CD4-positive, alpha-beta T cell treated with Interleukin-6 for 4 hours (primary cell): ENCODE data around the gene LRRC27.
"Not testable (repeated sequence)": the region's sequence is repeated elsewhere in the genome, so short reads cannot be mapped to it uniquely, and the experiment has no call there.

Source experiments
- DNase-seq: peaks from one replicate; pipeline ENCODE4 v3.0.0-alpha.2; 2020; ENCODE audit warnings: mixed read lengths

The LRRC27 gene

DNA sequence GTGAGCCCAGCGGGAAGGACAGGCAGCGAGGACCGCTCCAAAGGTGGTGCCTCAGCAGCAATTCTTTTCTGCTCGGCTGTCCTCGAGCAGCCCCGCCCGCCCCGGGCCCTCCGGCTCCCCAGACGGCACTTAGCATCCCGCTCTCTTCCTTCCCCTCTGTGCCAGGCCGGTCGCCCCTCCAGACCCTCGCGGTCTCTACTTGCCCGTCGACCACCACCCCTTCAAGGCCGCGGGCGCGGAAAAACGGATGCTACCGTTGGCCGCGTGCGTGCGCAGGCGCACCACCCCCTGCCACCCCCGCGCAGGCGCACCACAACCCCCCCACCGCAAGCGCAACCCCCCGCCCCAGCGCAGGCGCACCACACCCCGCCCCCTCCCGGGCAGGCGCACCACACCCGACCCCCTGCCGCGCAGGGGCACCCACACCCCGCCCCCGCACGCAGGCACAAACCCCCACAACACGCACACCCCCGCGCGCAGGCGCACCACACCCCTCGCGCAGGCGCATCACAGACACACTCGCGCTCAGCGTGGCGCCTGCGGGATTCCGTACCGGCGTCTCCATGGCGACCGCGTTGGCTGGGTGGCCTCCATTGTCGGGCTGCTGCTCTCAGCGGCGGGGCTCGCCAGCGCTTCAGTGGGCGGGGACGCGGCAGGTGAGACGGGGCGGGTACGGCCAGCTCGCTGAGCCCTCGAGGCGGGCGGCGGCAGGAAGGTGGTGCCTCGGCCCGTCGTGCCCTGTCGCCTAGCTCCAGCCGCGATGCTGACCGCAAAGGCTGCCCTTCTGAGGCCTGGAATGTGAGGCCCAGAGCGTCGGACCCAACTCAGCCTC, at the start of gene LRRC27:
Gene LRRC27 (plus strand): TSS at position 593 of the 832 bp plus-strand sequence. CDS start 1,332 bp downstream, outside the sequence.
- DNase-seq = peak; percentile 100

DNA sequence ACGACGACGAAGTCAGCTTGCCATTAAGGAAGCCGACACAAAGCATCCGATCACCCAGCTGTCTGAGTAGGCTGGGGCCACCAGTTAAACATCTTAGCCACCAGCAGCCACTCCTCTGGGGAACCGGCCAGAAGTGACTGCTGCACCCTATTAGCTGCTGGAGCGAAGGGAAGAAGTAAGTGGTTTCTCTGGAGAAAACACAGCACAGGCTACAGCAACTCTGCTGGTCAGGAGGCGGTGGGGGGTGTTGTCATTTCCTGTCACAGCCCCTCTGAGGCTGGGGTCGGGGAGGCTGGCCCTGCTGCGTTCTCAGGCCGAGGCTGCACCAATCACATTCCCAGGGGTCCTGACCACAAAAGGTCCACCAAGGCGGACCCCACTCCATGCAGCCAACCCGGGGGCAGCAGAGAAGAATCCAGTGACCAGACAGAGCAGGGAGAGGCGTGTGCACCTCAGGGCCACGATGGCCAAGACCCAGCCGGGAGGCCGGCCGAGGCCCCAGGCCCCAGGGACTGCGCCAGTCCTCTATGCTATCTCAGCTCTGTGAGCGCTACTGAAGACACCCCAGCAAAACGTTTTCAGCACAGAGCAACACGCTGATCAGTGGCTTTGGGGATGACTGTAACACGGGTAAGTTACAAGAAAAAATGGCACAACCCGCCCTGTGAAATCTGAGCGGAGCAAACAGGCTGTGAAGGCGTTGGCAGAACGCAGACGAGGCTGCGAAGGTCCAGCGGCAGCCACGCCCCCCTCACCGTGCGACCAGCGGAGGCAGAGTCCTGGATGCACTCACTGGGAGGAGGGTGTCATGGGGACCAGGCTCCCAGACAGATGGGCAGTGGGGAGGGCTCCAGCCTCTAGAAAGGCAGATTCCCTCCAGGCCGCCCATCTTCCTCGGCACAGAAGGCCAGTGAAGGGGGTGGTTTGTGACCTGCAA, 49.1 kb upstream of the LRRC27 start:
- no peak for DNase-seq

DNA sequence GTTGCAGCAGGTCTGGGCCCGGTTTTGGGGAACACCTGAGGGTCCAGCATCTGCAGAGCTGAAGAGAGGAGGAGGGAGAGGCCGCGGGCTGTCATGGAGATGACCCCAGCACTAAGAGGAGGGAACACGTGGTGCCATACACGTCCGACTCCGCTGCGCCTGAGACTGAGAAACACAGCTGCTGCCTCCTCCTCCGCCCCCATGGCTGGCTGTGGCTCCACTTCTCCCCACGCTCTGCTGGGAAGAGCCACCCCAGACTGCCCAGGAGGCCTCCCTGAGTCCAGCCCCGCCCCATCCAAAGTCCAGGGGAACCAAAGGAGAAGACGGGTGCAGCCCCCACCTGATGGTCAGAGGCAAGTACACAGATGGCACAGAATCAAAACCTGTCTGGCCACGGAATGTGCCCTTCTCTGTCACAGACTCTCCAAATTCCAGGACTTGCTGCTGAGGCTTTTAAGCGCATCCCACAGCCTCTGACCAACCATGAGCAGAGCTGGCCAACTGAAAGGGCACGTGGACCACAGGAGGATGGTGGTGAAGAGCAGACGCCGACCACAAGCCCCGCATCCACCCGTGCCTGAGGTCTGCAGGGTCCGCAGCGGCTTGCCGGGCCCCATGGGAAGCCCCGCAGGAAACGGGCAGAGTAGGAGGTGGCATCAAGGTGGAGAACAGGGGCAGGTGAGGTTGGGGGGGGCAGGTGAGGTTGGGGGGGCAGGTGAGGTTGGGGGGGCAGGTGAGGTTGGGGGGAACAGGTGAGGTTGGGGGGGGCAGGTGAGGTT, 48.2 kb upstream of the LRRC27 start:
- no peak for DNase-seq

DNA sequence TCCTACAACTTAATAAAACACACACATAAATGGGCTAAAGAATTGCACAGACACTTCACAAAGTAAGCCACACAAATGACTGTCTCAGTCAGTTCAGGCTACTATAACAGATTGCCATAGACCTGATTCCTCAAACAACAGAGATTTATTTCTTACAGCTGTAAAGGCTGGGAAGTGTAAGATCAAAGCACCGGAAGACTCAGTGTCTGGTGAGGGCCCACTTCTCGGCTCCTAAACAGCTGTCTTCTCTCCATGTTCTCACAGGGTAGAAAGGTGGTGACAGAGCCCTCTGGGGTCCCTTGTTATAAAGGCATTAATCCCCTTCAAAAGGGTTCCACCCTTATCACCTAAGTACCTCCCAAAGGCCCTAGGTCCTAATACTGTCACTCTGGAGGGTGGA, 42.6 kb upstream of the LRRC27 start:
- no peak for DNase-seq

DNA sequence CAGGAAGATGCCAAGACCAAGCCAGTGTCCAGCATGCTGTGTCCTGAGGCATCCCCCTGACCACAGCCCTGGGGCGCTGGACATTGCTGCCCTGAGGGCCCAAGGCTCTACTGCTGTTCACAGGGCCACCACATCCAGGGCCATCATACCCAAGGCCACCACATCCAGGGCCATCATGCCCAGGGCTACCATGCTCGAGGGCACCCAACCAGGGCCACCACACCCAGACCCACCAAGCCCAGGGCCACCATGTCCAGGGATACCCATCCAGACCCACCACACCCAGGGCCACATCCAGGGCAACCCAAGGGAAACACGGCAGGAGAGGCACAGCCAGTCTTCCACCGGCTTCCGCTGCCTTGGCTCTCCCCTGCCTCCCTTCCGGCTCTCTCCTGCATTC, 41.4 kb upstream of the LRRC27 start:
- DNase-seq = no peak

DNA sequence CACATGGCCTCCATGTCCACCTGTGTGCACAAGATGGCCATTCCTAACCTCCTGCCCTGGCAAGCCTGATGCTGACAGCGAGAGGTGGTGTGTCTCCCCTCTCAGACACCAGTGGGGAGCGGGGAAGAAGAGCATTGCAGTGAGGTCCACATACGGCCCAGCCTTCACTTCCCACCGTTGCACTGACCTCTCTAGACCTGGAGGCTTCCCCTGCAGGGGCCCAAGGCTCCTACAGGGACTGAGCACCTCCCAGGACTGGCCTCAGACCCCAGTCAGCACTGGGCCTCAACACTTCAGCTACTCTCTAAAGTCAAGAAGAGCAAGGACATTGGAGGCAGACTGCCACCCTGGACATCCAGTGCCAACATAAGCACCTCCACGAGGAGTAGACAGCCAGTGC, 40.2 kb upstream of the LRRC27 start:
- DNase-seq = no peak

DNA sequence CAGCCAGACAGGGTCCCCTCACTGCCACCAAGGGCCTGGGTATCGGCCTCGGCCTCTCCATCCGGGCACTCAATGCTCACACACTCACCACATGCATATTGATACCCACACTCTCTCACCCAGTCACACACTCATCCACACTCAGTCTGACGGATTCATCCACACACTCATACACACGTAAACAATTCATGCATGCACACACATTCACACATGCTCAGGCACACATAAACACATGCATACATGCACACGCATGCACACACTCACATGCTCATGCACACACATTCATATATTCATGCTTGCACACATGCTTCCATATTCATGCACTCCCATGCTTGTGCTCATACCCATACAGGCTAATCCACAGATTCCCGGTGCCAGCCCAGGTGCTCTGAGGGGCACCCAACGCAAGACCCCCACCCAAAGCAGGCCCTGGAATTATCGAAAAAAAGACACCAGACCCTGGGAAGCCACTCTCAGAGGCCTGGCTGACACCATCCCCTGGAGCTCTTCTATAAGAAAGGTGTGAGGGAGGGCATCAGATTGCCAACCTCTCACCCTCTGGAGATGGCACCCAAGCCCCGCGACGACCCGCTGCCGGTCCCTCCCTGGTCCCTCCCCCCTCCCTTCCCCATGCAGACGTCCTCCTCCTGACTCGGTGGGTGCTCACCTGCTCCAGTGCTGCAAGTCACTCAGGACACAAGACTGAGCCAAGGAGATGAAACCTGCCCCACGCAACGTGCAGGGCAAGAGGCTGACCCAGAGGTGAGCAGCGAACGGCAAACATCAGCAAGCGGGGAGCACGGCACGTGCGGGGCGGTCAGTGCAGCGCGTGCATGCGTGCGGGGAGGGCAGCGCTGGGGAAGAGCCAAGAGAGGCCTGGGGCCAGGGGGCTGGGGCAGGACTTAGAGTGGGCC, 39.4 kb upstream of the LRRC27 start:
- no peak for DNase-seq

DNA sequence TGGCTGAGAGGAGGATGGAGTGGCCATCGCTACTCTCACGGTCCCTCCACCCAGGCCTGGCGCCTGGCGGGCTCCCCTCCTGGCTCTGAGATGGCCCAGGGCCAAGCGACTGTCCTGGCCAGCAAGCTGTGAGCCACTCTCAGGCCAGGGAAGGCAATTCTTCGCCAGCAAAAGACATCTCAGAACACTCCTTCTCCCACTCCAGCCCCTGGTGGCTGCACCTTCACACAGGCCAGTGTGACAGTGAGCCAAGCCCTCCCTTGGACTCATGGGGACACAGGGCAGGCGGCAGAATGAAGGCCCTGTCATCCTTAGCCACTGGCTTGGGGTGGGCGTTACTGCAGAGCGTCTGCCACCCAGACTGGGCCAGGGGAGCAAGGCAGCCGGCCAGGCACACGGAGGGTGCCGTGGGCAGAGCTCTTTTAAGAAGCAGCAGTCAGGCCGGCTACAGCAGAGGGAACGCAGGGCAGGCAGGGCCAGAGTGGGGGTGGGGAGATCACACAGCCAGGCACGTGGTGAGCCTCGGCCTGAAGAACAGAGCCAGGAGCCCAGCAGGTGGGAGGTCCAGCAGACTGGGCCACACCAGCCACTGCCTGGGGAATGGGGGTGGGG, 38.7 kb upstream of the LRRC27 start:
- no peak for DNase-seq

DNA sequence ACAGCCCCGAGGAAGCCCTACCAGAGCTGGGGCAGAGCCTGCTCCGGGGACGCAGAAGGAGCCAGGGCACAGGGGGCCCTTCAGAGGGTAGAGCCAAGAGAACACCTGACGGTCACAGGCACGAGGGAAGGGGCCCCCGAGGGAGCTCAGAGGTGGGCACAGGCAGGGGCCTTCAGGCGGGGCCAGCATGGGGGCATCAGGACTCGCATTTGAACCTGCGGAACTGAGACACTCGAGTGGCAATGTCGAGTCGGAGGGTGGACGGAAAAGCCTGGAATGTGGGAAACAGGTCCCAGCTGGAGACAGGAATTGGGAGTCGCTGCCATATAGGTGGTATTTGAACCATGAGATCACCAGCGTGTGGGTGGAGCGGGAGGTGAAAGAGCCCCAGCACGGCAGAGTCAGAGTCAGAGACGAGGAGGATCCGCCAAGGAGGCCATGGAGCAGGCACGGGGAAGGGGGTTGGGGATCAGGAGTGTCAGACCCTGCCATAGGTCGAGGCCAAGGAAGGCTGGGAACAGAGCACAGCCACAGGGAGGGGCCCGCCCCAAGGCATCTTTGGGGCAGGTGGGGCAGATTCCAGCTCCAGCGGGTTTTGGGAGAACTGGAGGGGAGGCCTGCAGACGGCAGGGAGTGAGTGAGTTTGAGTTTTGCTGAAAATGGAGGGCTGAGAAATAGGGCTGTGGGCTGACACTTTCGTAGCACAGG, 38.0 kb upstream of the LRRC27 start:
- no peak for DNase-seq

DNA sequence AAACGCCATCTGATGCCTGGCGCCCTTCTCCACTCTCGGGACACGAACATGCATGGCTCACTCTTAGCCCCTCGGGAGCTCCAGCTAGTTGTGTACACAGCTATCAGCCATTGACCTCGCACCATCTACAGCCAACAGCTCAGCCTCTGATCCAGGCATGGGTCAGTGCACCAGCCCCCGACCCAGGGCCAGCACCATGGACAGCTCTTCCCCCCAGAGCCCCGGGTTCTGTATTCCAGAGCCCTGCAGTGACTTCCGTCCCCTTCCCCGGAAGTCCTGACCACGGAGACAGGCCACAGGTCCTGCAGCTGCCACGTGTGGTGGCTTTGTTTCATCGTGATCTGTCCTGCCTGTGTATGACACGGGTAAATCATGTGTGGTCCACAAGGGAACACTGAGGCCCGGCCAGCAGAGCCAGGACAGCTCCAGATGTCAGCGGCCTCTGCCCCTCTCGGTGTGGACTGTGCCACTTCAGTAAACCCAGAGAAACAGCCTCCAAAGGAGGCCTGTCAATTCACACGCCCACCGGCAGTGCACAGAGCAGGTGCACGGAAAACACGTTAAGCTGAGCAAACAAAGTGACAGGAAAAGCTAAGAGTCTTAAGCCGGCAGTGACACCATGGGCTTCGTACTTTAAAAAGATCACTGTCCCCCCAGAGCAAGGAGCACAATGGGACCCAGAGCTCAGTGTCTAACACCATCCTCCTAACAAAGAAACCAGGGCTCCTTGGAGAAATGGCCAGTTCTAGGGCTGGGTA, 37.3 kb upstream of the LRRC27 start:
- DNase-seq = no peak

DNA sequence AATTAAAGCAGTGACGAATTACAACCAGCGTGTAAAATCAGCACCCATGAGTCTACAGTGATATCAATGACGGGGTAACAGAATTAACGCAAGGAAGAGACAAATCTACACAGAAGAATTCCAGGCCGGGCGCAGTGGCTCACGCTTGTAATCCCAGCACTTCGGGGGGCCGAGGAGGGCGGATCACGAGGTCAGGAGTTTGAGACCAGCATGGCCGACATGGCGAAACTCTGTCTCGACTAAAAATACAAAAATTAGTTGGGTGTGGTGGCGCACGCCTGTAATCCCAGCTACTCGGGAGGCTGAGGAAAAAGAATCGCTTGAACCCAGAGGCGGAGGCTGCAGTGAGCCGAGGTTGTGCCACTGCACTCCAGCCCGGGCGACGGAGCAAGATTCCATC, 36.5 kb upstream of the LRRC27 start:
- DNase-seq = not testable (repeated sequence)

DNA sequence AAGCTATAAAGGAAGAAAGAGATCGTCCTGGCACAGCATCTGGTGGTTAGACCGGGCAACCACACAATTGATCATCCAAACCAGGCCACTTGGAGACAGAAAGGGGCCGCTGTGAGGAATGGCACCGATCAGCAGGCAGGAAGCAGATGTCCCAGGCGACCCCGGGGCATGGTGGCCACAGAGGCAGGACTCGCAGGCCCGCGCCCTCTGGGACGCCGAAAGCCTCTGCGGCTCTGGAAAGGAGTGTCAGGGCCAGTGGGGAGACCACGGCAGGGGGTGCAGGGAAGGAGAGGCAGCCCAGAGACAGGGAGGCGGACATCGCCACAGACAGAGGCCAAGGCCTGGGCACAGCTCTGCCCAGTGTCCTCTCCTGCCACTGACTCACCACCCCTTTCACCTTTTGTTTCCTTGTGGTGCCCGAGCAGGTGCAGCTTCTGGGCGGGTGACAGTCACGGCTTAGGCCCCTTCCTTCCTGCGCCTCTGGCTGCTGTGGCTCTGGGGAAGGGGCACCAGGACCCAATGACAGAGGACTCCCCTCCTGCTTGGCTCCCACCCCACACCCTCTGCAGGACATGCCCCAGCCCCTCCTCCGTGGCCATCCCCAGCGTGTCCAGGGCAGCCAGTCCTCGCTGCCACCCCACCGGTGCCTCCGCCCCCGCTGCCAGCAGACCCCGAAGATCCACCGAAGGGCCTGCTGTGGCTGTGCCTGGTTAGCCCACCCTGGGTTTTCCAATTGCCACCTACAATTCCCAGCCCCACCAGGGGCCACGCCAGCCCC, 35.1 kb upstream of the LRRC27 start:
- no peak for DNase-seq

DNA sequence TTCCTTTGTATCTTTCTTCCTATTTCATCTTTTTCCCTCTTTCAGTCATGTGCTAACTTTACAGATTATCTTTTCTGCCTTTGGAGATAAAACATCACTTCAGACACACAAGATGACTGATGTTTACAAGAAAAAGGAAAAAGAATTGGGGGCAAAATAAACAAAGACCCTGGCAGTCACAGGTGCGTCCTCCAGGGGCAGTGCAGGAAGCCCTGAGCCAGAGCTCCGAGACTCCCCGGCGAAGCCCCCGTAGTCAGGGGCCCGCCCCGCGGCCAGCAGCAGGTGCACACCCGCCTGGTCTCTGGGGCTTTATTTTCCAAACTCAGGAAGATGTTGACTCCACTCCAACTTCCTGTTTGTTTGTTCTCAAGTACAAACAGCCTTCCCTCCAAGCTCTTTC, 34.5 kb upstream of the LRRC27 start:
- no peak for DNase-seq

DNA sequence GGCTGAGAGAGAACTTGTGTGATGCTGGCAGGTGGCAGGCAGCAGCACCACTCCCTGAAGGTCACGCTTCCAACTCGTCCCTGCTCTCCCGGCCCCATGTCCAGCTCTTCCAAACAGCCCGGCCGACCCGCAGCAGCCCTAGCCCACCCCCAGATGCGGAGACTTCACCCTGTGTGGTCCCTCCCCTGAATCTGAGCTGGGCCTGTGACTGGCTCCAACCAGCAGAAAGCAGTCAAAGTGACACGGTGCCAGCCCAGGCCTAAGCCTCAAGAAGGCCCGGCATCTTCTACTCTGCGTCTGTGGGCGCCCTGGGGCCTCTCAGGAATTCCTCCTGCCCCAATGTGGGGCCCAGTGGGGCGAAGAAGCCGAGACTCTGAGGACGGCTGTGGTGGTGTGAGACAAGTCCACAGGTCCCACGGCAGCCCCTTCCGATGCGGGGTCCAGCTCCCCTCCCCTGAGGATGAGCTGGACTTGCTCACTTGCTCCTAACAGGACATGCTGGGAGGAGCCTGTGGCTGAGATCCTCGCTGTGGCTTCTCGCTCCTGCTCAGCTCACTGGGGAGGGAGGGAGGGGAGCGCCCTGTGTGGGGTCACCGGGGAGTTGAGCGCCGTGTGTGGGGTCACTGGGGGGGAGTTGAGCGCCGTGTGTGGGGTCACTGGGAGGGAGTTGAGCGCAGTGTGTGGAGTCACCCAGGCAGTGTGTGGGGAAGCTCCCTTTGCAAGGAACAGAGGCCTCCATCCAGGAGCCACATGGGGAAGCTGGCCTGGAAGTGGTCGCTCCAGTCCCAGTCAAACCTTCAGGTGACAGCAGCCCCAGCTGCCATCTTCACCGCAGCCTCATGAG, 33.7 kb upstream of the LRRC27 start:
- no peak for DNase-seq

DNA sequence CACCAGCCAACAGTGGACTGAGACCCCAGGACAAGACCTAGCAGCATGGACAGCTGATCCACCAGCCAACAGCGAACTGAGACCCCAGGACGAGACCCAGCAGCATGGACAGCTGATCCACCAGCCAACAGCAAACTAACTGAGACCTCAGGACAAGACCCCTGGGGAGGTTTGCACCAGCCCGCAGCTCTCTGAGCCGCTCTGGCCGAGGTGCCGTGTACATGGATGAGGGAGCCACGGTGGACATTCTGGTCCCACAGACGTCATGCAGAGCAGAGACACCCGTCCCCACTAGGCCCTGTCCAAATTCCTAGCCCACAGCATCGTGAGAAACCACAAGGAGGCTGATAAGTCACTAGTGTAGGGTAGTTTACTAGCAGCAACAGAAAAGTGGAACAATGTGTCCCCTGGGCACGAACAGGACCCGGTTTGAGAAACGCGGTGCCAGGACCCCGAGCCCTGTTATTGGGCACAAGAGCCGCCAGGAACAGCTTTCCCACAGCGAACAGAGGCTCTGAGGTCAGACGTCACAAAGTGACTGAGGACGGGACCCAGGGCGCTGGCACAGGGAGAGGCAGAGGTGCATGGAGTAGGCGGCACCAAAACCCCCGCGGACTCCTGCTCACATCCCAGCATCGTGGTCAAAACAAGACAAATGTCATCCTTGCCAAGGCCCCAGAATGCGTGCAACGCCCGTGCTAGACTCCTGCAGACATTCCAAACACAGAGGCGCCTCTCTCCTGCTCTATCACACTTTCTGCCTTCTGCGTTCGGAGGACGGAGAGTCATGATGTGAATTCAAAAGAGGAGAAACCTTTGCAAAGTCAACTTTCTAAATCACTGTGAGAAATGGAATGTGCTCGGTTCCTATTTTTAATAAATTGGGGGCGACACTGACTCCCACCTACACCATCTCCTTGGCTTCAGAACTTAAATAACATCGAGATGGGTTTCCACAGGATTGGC, 32.3 kb upstream of the LRRC27 start:
- no peak for DNase-seq

DNA sequence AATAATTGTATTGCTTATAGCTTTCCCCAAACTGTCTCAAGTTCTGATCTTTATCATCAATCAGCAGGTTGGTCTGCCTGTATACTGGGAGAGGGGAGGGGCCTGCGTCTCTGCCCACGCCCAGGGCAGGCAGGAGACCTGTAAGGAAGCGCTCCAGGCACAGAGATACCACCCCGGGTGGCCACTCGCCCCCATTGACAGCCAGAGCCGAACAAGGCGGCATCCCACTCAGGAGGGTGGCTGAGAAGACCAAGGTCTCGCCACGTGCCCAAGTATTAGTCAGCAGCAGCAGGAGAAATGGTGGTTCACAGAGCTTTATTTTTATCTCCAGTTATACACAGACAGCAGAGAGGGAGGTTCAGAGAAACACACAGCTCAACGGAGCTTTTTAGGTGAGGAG, 31.4 kb upstream of the LRRC27 start:
- no peak for DNase-seq
